Erythroblast (primary cell): Measurements from ENCODE around the gene RAG1.

Experiments
- GATA1 ChIP-seq: IDR thresholded peaks from 2 replicates; pipeline ENCODE4 v1.6.1; 2011; ENCODE audit warnings: low read depth, mild to moderate bottlenecking, control low read depth, low read length, moderate library complexity
- POLR2A ChIP-seq: IDR thresholded peaks from 2 replicates; pipeline ENCODE4 v1.6.1; 2011; ENCODE audit warnings: mild to moderate bottlenecking, low read length

- TF ChIP-seq POLR2A: no peak
- TF ChIP-seq GATA1: no peak
Observed at GRCh38 chr11:36569095-36569494, 1.3 kb downstream of the RAG1 start.
